ENCODE measurements around the gene RASAL2. TPM values are rescaled to one million over a fixed set of nuclear protein-coding genes. Genes with fewer than 3 reads are reported as not detected.

The RASAL2 gene
- total and polyA plus RNA-seq, 2 experiments from 2014 or later = 16.0 to 42.2 TPM

DNA sequence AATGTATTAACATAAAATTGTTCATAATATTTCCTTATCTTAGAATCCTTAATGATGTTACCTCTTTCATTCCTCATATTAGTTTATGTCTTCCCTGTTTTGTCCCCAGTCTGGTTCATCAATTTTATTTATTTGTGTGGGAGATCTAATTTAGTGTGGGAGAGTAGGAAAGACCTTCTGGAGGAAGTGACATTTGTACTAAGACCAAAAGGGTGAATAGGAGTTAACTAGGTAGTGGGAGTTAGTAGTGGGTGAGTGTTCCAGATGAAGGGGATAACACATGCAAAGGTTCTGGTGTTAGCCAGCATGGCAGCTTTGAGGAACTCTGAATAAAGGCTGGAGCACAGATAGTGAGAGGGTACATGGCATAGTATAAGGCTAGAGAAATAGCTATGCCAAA is 21.4 kb downstream of the RASAL2 start (continued):
- TF ChIP-seq, protein P1, sequence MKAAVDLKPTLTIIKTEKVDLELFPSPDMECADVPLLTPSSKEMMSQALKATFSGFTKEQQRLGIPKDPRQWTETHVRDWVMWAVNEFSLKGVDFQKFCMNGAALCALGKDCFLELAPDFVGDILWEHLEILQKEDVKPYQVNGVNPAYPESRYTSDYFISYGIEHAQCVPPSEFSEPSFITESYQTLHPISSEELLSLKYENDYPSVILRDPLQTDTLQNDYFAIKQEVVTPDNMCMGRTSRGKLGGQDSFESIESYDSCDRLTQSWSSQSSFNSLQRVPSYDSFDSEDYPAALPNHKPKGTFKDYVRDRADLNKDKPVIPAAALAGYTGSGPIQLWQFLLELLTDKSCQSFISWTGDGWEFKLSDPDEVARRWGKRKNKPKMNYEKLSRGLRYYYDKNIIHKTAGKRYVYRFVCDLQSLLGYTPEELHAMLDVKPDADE (IDR thresholded peaks at IDR 0.05) = no peak
- no peak for TF ChIP-seq EZH2 (IDR thresholded peaks at IDR 0.05; ENCODE audit: low read depth, unreplicated experiment)

DNA sequence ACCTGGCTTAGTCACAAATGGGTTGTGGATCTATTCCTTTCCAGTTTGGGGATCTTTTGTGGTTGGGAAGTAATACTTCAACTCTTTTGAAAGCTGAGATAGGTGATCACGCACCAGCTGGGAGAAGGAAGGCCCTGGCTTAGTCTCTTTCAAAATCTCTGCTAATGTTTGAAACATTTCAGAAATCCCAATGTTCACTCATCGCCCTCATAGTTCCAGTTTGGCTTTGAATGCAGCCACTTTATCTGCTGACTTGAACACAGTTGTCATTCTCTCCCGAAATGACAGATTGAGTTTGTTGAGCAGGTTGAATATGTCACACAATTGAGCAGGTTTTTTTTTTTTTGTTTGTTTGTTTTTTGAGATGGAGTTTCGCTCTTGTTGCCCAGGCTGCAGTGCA is 24.6 kb downstream of the RASAL2 start:
- H4K20me1 ChIP-seq (replicated peaks; ENCODE audit: insufficient read depth) = peaks cover 3% of the 10 kb centered on the region; the same call in 1 of the 2 replicates
- no peaks in the 10 kb centered on the region for H3F3A ChIP-seq (replicated peaks; ENCODE audit: low read depth)
- H3K27me3 ChIP-seq (ENCODE audit: insufficient read depth) = no peaks in the 10 kb centered on the region
- Mint-ChIP-seq H3K27me3 (ENCODE audit: insufficient read depth, low read depth, poor library complexity) (no peaks in the 10 kb centered on the region), H3K4me3 (no peak overlapping the region), H3K36me3 (ENCODE audit: low read depth) (peaks cover 34% of the 10 kb centered on the region), H3K4me1 (peaks cover 12% of the 10 kb centered on the region), H3K9me3 (peaks cover 29% of the 10 kb centered on the region), H3K27ac (no peak overlapping the region)
- H3K4me1 ChIP-seq (ENCODE audit: insufficient read depth) = peaks cover 12% of the 10 kb centered on the region; the same call in 1 of the 2 replicates
- no peak overlapping the region for H3K4me2 ChIP-seq
- ATAC-seq (no peak), DNase-seq (ENCODE audit: low spot score) (no peak)
- no peaks in the 10 kb centered on the region for H3K36me3 ChIP-seq (ENCODE audit: insufficient read depth)
- no peak overlapping the region for H3K4me3 ChIP-seq
- no peaks in the 10 kb centered on the region for H3K9me2 ChIP-seq (ENCODE audit: insufficient read depth)
- no peak overlapping the region for H3K27ac ChIP-seq (ENCODE audit: low read depth)
- H2AFZ ChIP-seq = no peak overlapping the region
- H3K79me2 ChIP-seq (replicated peaks; ENCODE audit: insufficient read depth) = peaks cover 98% of the 10 kb centered on the region
- TF ChIP-seq, protein P2, sequence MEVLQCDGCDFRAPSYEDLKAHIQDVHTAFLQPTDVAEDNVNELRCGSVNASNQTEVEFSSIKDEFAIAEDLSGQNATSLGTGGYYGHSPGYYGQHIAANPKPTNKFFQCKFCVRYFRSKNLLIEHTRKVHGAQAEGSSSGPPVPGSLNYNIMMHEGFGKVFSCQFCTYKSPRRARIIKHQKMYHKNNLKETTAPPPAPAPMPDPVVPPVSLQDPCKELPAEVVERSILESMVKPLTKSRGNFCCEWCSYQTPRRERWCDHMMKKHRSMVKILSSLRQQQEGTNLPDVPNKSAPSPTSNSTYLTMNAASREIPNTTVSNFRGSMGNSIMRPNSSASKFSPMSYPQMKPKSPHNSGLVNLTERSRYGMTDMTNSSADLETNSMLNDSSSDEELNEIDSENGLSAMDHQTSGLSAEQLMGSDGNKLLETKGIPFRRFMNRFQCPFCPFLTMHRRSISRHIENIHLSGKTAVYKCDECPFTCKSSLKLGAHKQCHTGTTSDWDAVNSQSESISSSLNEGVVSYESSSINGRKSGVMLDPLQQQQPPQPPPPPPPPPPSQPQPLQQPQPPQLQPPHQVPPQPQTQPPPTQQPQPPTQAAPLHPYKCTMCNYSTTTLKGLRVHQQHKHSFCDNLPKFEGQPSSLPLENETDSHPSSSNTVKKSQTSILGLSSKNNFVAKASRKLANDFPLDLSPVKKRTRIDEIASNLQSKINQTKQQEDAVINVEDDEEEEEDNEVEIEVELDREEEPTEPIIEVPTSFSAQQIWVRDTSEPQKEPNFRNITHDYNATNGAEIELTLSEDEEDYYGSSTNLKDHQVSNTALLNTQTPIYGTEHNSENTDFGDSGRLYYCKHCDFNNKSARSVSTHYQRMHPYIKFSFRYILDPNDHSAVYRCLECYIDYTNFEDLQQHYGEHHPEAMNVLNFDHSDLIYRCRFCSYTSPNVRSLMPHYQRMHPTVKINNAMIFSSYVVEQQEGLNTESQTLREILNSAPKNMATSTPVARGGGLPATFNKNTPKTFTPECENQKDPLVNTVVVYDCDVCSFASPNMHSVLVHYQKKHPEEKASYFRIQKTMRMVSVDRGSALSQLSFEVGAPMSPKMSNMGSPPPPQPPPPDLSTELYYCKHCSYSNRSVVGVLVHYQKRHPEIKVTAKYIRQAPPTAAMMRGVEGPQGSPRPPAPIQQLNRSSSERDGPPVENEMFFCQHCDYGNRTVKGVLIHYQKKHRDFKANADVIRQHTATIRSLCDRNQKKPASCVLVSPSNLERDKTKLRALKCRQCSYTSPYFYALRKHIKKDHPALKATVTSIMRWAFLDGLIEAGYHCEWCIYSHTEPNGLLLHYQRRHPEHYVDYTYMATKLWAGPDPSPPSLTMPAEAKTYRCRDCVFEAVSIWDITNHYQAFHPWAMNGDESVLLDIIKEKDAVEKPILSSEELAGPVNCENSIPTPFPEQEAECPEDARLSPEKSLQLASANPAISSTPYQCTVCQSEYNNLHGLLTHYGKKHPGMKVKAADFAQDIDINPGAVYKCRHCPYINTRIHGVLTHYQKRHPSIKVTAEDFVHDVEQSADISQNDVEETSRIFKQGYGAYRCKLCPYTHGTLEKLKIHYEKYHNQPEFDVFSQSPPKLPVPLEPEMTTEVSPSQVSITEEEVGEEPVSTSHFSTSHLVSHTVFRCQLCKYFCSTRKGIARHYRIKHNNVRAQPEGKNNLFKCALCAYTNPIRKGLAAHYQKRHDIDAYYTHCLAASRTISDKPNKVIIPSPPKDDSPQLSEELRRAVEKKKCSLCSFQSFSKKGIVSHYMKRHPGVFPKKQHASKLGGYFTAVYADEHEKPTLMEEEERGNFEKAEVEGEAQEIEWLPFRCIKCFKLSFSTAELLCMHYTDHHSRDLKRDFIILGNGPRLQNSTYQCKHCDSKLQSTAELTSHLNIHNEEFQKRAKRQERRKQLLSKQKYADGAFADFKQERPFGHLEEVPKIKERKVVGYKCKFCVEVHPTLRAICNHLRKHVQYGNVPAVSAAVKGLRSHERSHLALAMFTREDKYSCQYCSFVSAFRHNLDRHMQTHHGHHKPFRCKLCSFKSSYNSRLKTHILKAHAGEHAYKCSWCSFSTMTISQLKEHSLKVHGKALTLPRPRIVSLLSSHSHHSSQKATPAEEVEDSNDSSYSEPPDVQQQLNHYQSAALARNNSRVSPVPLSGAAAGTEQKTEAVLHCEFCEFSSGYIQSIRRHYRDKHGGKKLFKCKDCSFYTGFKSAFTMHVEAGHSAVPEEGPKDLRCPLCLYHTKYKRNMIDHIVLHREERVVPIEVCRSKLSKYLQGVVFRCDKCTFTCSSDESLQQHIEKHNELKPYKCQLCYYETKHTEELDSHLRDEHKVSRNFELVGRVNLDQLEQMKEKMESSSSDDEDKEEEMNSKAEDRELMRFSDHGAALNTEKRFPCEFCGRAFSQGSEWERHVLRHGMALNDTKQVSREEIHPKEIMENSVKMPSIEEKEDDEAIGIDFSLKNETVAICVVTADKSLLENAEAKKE (CRISPR knock-in tag; IDR thresholded peaks at IDR 0.05) = no peak
- TF ChIP-seq JUNB (IDR thresholded peaks at IDR 0.05; ENCODE audit: unreplicated experiment) = no peak
- TF ChIP-seq POLR2AphosphoS5 (IDR thresholded peaks at IDR 0.05; ENCODE audit: low read depth) = no peak
- TF ChIP-seq EZH2phosphoT487 (IDR thresholded peaks at IDR 0.05; ENCODE audit: unreplicated experiment) = no peak
- no peak for TF ChIP-seq CREB1 (CRISPR knock-in tag; IDR thresholded peaks at IDR 0.05; ENCODE audit: low read depth)
- TF ChIP-seq EZH2 (IDR thresholded peaks at IDR 0.05; ENCODE audit: low read depth, unreplicated experiment) = no peak
- no peak for TF ChIP-seq ZNF114 (CRISPR knock-in tag; IDR thresholded peaks at IDR 0.05)
- TF ChIP-seq, protein P1 (IDR thresholded peaks at IDR 0.05) = no peak
- TF ChIP-seq, protein P3, sequence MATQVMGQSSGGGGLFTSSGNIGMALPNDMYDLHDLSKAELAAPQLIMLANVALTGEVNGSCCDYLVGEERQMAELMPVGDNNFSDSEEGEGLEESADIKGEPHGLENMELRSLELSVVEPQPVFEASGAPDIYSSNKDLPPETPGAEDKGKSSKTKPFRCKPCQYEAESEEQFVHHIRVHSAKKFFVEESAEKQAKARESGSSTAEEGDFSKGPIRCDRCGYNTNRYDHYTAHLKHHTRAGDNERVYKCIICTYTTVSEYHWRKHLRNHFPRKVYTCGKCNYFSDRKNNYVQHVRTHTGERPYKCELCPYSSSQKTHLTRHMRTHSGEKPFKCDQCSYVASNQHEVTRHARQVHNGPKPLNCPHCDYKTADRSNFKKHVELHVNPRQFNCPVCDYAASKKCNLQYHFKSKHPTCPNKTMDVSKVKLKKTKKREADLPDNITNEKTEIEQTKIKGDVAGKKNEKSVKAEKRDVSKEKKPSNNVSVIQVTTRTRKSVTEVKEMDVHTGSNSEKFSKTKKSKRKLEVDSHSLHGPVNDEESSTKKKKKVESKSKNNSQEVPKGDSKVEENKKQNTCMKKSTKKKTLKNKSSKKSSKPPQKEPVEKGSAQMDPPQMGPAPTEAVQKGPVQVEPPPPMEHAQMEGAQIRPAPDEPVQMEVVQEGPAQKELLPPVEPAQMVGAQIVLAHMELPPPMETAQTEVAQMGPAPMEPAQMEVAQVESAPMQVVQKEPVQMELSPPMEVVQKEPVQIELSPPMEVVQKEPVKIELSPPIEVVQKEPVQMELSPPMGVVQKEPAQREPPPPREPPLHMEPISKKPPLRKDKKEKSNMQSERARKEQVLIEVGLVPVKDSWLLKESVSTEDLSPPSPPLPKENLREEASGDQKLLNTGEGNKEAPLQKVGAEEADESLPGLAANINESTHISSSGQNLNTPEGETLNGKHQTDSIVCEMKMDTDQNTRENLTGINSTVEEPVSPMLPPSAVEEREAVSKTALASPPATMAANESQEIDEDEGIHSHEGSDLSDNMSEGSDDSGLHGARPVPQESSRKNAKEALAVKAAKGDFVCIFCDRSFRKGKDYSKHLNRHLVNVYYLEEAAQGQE (IDR thresholded peaks at IDR 0.05; ENCODE audit: unreplicated experiment) = no peak
- TF ChIP-seq, protein P4, sequence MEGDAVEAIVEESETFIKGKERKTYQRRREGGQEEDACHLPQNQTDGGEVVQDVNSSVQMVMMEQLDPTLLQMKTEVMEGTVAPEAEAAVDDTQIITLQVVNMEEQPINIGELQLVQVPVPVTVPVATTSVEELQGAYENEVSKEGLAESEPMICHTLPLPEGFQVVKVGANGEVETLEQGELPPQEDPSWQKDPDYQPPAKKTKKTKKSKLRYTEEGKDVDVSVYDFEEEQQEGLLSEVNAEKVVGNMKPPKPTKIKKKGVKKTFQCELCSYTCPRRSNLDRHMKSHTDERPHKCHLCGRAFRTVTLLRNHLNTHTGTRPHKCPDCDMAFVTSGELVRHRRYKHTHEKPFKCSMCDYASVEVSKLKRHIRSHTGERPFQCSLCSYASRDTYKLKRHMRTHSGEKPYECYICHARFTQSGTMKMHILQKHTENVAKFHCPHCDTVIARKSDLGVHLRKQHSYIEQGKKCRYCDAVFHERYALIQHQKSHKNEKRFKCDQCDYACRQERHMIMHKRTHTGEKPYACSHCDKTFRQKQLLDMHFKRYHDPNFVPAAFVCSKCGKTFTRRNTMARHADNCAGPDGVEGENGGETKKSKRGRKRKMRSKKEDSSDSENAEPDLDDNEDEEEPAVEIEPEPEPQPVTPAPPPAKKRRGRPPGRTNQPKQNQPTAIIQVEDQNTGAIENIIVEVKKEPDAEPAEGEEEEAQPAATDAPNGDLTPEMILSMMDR (conservative IDR thresholded peaks at IDR 0.05; ENCODE audit: low read depth in 2 of 2) = no peak
- no peak for TF ChIP-seq ZNF331 (CRISPR knock-in tag; IDR thresholded peaks at IDR 0.05; ENCODE audit: low read depth)

All from GM23338 (cell line).